HEK293T (cell line): ENCODE results near the gene TLE2.

Experiments
- BHLHE40 ChIP-seq: fragments of 450-650 bp; IDR thresholded peaks from 2 replicates; pipeline ENCODE4 v1.6.1; 2016; ENCODE audit warnings: mild to moderate bottlenecking, moderate library complexity, borderline replicate concordance
- CTBP1 ChIP-seq: fragments of 450-650 bp; IDR thresholded peaks from 2 replicates; pipeline ENCODE4 v1.6.1; 2016; ENCODE audit warnings: borderline replicate concordance
- ELF4 ChIP-seq: fragments of 450-650 bp; IDR thresholded peaks from 2 replicates; pipeline ENCODE4 v1.6.1; 2017; ENCODE audit warnings: antibody characterized with exemption
- FOXK2 ChIP-seq: fragments of 450-650 bp; IDR thresholded peaks from 2 replicates; pipeline ENCODE4 v1.6.1; 2016; ENCODE audit warnings: mild to moderate bottlenecking
- FOXM1 ChIP-seq: fragments of 450-650 bp; IDR thresholded peaks from 2 replicates; pipeline ENCODE4 v1.6.1; 2017; ENCODE audit warnings: mild to moderate bottlenecking, borderline replicate concordance
- SP1 ChIP-seq: fragments of 450-650 bp; IDR thresholded peaks from 2 replicates; pipeline ENCODE4 v1.6.1; 2017
- TARDBP ChIP-seq: fragments of 450-650 bp; IDR thresholded peaks from 2 replicates; pipeline ENCODE4 v1.6.1; 2016
- ZNF384 ChIP-seq: fragments of 450-650 bp; IDR thresholded peaks from 2 replicates; pipeline ENCODE4 v1.6.1; 2016
- TF ChIP-seq, protein P1 (sequence below): fragments of 450-650 bp; IDR thresholded peaks from 2 replicates; pipeline ENCODE4 v1.6.1; 2016

- no peak for TF ChIP-seq FOXM1
- TF ChIP-seq ZNF384, result no peak
- no peak for TF ChIP-seq CTBP1
- no peak for TF ChIP-seq ELF4
- TF ChIP-seq, protein P1, sequence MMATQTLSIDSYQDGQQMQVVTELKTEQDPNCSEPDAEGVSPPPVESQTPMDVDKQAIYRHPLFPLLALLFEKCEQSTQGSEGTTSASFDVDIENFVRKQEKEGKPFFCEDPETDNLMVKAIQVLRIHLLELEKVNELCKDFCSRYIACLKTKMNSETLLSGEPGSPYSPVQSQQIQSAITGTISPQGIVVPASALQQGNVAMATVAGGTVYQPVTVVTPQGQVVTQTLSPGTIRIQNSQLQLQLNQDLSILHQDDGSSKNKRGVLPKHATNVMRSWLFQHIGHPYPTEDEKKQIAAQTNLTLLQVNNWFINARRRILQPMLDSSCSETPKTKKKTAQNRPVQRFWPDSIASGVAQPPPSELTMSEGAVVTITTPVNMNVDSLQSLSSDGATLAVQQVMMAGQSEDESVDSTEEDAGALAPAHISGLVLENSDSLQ, result no peak
- TF ChIP-seq SP1, result no peak
- TF ChIP-seq FOXK2, result no peak
- no peak for TF ChIP-seq TARDBP
- no peak for TF ChIP-seq BHLHE40
Measured at GRCh38 chr19:3007975-3008374, 21.1 kb downstream of the TLE2 start.
